GM12892 (cell line): ENCODE results near the gene SDK1.

Source experiments
- DNase-seq: peaks from one replicate; pipeline ENCODE4 v3.0.0; 2011; ENCODE audit not compliant: insufficient read length
- FAIRE-seq: peaks from 2 replicates; lab custom pipeline; 2011; peaks lifted over from hg19 to GRCh38; lab: Jason Lieb, UNC
- POLR2A ChIP-seq: IDR thresholded peaks from 2 replicates; pipeline ENCODE4 v1.6.1; 2011; ENCODE audit warnings: low read depth, low read length, control low read depth
- POLR2AphosphoS5 ChIP-seq: IDR thresholded peaks from 2 replicates; pipeline ENCODE4 v1.6.1; 2011; ENCODE audit warnings: low read depth, low read length, control low read depth
- TAF1 ChIP-seq: IDR thresholded peaks from 2 replicates; pipeline ENCODE4 v1.6.1; 2011; ENCODE audit warnings: low read depth, mild to moderate bottlenecking, control low read depth, low read length, borderline replicate concordance

The SDK1 gene

DNA sequence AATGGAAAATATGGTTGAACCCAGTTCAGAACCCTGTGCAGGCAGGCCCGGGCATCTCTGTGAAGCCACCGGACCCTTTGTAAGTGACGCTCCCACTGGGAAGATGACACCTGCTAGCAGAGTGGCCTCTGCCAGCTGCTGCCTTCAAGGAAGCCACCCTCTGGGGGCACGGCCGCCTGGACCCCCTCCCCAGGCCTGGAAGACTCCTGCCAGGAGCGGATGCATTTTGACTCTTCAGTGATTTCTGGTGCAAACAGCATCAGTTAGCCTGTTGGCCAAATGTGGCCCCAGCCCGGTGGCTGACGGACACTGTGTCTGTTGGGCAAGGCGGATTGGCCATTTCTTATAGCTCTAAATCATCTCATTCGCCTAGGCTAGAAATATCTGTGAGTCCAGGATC lies 867.0 kb downstream of the SDK1 start:
- no peak for DNase-seq
- FAIRE-seq, result no peak
- TF ChIP-seq TAF1 (no peak), POLR2A (no peak), POLR2AphosphoS5 (no peak)

DNA sequence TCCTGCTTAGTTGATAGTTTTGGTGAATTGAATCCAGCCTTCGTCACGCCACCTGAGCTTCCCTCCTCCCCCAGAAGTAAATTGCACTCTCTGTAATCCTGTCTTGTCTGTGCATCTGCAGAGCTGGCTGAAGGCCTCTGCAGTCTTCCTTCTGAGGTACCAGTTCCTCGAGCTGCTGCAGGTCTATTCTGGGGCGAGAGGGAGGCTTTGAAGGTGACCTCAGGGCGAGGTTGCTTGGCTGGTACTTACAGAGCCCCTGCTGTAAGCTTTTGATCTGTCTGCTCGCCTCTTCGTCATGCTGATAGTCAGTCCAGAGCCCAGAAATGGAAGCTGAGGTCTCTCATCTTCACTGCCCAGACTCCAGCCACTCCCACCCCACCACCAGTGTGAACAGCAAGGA lies 867.5 kb downstream of the SDK1 start:
- FAIRE-seq (no peak), DNase-seq (no peak)

DNA sequence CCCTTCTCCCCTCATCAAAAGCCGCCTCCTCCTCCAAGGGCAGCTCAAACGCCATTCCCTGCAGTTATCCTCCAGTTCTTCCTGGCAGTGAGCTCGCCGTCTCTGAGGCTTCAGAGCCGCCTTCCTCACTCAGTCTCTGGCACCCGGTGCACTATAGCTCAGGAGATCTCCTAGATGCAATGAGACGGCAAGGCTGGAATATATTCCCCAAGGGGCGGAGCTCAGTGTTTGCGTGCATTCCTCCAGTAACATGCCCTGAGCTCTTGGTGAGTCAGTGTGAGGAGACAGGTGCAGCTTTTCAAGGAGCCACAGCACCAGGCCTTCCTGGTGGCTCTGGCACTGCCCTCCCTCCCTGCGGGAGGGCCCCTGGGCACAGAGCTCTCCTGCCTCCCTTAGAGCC lies 868.4 kb downstream of the SDK1 start:
- FAIRE-seq, result no peak
- TF ChIP-seq POLR2AphosphoS5 (no peak), POLR2A (no peak), TAF1 (no peak)
- DNase-seq, result no peak

More for the DNA sequence above, 867.5 kb downstream of the SDK1 start:
- TF ChIP-seq POLR2AphosphoS5 (no peak), POLR2A (no peak), TAF1 (no peak)

DNA sequence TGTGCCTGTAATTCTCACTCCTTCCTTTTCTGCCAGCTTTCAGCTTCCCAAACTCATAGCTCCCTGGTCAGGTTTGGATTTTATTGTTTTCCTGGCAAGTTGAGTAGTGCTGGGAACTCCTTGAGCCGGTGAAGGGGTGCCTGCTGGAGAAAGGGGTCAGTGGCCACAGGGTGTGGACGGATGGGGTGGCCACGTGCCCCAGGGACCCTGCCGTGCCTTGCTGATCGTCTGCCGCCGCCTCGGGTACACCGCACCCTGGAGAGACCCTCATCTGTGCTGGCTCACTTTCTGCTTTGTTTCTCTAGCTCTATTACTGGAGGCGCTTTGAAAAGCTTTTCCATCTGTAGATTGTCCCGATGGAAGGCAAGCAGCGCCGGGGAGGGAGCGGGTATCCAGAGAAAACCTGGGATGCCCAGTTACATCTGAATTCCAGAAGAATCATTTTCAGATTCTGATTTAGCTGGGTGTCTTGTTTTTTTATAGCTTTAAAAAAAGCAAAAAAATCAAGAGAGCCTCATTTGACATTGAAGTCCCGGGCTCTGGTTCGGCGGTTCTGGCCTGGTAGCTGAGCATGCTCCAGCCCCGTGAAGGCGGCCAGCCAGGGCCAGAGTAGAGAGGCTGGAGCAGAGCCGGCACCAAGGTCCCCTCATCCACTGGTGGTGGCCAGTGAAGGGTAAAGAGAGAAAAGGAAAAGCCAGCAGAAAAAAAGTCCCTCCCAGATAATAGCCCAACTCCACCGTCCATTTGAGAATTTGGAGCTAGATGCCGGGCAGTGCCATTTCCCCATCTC lies 870.1 kb downstream of the SDK1 start:
- TF ChIP-seq POLR2A (no peak), TAF1 (no peak), POLR2AphosphoS5 (no peak)
- no peak for DNase-seq
- no peak for FAIRE-seq

DNA sequence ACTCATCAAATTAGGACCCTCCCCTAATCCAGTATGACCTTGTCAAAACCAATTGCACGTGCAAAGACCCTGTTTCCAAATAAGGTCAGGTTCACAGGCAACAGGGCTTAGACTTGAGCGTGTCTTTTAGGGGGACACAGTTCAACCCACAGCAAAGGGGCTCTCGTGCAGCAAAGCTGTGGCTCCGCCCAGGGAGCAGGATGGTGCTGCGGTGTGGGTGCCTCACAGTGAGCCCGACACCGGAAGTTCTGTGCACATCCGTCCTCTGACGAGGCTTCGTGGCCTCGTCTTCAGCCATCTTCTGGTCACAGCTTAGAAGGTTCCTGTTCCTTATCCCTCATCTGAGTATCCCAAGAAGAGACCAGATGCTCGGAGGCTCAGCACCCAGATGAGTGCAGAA lies 871.8 kb downstream of the SDK1 start:
- no peak for DNase-seq
- TF ChIP-seq POLR2A (no peak), TAF1 (no peak), POLR2AphosphoS5 (no peak)
- no peak for FAIRE-seq

DNA sequence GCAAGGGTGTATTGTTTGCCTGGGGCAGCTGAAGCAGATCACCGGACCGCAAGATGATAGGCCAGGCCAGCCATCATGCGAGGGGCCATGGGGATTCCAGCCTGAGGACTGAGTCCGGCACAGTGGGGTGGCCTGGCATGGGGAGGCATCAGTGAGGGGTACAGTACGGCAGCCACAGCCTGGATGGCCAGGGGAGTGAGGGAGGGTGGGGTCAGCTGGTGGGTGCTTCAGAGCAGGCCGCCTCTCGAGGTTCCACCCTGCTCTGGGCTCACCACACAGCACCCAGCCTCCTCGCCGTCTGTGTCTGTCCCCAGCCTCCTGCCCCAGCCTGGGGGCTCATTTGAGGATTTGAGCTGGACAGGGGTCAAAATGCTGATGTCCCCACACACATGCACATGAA lies 872.6 kb downstream of the SDK1 start:
- TF ChIP-seq POLR2AphosphoS5 (no peak), TAF1 (no peak), POLR2A (no peak)
- FAIRE-seq, result no peak
- DNase-seq, result no peak

DNA sequence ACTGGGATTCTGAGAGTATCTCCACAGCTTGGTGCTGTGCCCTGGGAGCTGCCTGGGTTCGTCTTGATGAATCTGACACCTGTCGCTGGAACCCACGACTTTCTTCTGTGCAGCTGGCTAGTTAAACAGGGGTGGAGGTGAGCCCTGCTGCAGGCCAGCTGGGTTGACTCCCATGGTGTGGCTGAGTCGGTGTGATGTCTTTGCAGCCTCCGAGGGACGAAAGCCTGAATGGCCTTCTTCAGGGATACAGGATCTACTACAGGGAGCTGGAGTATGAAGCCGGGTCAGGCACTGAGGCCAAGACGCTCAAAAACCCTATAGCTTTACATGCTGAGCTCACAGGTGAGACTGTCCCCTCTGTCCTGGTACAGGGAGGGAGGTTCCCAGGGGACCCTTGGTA lies 873.0 kb downstream of the SDK1 start:
- FAIRE-seq (no peak), DNase-seq (no peak)
- TF ChIP-seq POLR2A, result no peak
- no peak for TF ChIP-seq POLR2AphosphoS5
- no peak for TF ChIP-seq TAF1

DNA sequence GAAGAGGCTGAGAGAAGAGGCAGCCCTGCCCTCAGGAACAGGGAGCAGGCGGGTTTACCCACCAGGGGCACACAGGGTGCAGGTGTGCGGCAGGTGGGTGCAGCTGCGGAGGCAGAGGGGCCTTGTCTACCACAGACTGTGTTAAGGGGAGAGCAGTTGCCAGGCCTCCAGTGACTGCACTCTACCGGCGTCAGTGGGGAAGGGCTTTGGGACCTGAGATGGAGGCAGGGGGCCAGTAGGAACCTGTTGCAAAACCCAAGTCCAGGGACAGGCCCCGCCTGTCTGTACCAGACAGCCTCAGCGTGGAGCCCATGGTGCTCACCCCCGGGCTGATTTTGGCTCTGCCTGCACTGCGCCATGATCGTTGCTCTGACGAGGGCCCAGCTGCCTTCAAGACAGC lies 873.4 kb downstream of the SDK1 start:
- FAIRE-seq, result no peak
- no peak for DNase-seq
- TF ChIP-seq POLR2A (no peak), POLR2AphosphoS5 (no peak), TAF1 (no peak)

DNA sequence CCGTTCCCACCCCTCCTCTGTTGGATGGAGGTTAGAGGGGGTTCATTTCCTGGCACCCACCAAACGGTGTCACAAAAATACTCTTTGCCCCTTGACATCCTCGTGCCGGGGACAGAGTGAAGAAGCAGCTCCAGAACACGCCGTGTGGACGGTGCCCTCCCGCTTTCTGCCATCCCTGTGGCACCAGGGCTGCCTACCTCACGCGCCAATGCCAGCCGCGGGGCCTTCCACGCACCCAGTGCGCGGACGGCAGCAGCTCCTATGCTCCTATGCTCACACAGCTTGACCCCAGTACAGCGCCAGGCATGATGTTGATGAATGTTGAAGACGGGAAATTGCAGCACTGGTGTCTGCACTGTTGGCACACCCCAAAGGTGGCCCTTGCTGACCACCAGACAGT lies 873.8 kb downstream of the SDK1 start:
- no peak for TF ChIP-seq TAF1
- no peak for TF ChIP-seq POLR2AphosphoS5
- FAIRE-seq, result no peak

DNA sequence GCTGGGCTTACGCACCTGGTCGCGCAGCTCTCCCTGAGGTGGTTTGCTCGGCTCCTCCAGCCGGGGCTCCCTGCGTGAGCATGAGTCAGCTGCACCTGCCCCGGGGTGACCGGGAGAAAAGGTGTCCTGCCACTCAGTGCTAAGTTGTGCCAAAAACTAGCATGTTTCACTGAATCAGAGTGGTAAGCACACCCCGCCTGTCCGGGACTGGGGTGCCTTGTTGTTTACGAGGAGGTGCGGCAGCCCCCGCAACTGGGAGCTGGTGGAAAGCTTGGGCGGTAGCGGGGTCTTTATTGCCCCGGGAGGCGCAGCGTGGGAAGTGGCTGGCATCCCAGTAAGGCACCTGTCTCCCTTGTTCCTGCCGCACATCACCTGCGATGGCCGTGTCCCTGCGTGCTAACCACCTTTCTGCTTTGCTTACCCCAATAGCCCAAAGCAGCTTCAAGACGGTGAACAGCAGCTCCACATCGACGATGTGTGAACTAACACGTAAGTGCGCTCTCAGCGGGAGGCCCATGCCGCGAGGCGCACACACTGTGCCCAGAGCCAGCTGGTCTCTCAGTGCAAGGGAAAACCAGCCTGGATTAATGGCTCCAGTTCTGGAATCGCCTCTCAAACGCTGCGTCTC lies 874.4 kb downstream of the SDK1 start:
- DNase-seq (no peak), FAIRE-seq (no peak)
- TF ChIP-seq POLR2A (no peak), POLR2AphosphoS5 (no peak), TAF1 (no peak)

More for the DNA sequence above, 873.8 kb downstream of the SDK1 start:
- DNase-seq, result no peak

DNA sequence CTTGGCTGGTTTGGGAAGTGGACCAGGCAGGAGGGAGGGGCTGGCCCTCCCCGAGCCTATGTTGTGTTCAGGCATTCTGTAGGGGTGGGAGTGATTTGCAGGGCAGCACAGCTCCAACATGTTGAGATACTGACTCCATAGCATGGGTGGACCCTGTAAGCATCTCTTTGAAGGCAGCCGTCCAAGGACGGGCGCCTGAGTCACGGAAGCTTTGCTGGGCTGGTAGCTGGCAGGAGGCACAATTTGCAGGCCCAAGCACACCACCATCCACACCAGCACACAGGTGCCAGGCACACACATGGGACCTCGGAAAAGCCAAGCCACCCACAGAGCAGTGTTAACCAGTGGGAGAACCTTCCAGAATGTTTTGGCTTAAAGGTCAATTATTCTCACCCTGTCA lies 875.9 kb downstream of the SDK1 start:
- FAIRE-seq (no peak), DNase-seq (no peak)
- no peak for TF ChIP-seq POLR2AphosphoS5
- TF ChIP-seq TAF1, result no peak
- TF ChIP-seq POLR2A, result no peak

DNA sequence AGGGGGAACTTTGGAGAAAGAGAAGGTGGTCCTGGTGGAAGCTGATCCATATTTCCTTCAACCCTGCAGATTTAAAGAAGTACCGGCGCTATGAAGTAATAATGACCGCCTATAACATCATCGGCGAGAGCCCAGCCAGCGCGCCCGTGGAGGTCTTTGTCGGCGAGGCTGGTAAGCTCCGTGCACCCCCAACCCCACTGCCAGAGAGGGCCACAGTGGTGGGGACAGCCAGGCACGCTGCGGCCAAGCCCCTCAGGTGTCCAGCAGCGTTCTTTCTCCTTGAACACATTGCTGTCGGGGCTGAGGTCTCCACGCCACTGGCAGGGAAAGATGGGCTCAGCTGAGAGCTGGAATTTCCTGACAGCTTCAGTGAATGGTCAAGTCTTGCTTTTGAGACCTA lies 877.4 kb downstream of the SDK1 start:
- TF ChIP-seq POLR2AphosphoS5 (no peak), TAF1 (no peak), POLR2A (no peak)
- DNase-seq, result no peak
- FAIRE-seq, result no peak
